HG03571 (cell line): ENCODE results near the gene SMOC2.
"Not testable (repeated sequence)": the region's sequence is repeated elsewhere in the genome, so short reads cannot be mapped to it uniquely, and the experiment has no call there.

ENCODE experiments used
- ATAC-seq: cut with Tn5 transposase; IDR thresholded peaks from one replicate; pipeline ENCODE4 v1.9.1; 2021; ENCODE audit not compliant: unreplicated experiment

SMOC2 gene

GRCh38 chr6:168699631-168700295, 258.8 kb downstream of the SMOC2 start:
- ATAC-seq, result no peak

- ATAC-seq, result no peak
Measured at GRCh38 chr6:168700880-168701279, 259.9 kb downstream of the SMOC2 start.

GRCh38 chr6:168703990-168704389, 263.0 kb downstream of the SMOC2 start:
- ATAC-seq, result no peak

GRCh38 chr6:168704678-168705077, 263.7 kb downstream of the SMOC2 start:
- ATAC-seq, result no peak

- not testable (repeated sequence) for ATAC-seq
Measured at GRCh38 chr6:168705271-168705670, 264.3 kb downstream of the SMOC2 start.

- ATAC-seq, result no peak
Measured at GRCh38 chr6:168706471-168707177, 265.6 kb downstream of the SMOC2 start.

- ATAC-seq, result no peak
Measured at GRCh38 chr6:168708526-168708925, 267.5 kb downstream of the SMOC2 start.

- no peak for ATAC-seq
Measured at GRCh38 chr6:168708984-168709383, 268.0 kb downstream of the SMOC2 start.

GRCh38 chr6:168709390-168709789, 268.4 kb downstream of the SMOC2 start:
- ATAC-seq, result no peak

- no peak for ATAC-seq
Measured at GRCh38 chr6:168709991-168710390, 269.0 kb downstream of the SMOC2 start.

GRCh38 chr6:168711049-168711640, 270.2 kb downstream of the SMOC2 start:
- no peak for ATAC-seq

GRCh38 chr6:168711666-168712300, 270.8 kb downstream of the SMOC2 start:
- ATAC-seq, result no peak

- no peak for ATAC-seq
Measured at GRCh38 chr6:168712993-168713392, 272.0 kb downstream of the SMOC2 start.

- no peak for ATAC-seq
Measured at GRCh38 chr6:168713839-168714238, 272.9 kb downstream of the SMOC2 start.

GRCh38 chr6:168714547-168715260, 273.7 kb downstream of the SMOC2 start:
- no peak for ATAC-seq

- ATAC-seq, result no peak
Measured at GRCh38 chr6:168715643-168716481, 274.9 kb downstream of the SMOC2 start.

GRCh38 chr6:168716581-168716980, 275.6 kb downstream of the SMOC2 start:
- no peak for ATAC-seq

GRCh38 chr6:168717491-168717890, 276.5 kb downstream of the SMOC2 start:
- no peak for ATAC-seq
